ENCODE results near the gene SAPCD2.

SAPCD2 gene

GRCh38 chr9:137052998-137053943 is 17.1 kb downstream of the SAPCD2 start:
- H4K5ac ChIP-seq (ENCODE audit: low read length) = no peak overlapping the region
- peak overlapping the region; percentile 48 for H3K4me2 ChIP-seq (ENCODE audit: low read length)
- no peaks in the 10 kb centered on the region for H3K79me1 ChIP-seq (ENCODE audit: low read length)
- H3K27ac ChIP-seq (ENCODE audit: low read depth, low read length) = no peak overlapping the region
- H2BK5ac ChIP-seq (ENCODE audit: low read length) = no peak overlapping the region
- no CpG with 5 or more reads among the region's 71 CpGs for WGBS (ENCODE audit: extremely low coverage, insufficient coverage, low lambda C conversion rate)
- no peak for DNase-seq
- no peaks in the 10 kb centered on the region for H3K36me3 ChIP-seq (ENCODE audit: control insufficient read depth, insufficient read depth, low read length)
- H3K18ac ChIP-seq (ENCODE audit: low read length) = no peak overlapping the region
- H3K23ac ChIP-seq (ENCODE audit: low read length) = no peak overlapping the region
- H3K4me3 ChIP-seq (ENCODE audit: low read length) = no peak overlapping the region
- H3K4me1 ChIP-seq (ENCODE audit: control insufficient read depth, low read depth, low read length) = peaks cover 2% of the 10 kb centered on the region
- no peak overlapping the region for H2AK5ac ChIP-seq (ENCODE audit: low read length)
- H3K56ac ChIP-seq (ENCODE audit: low read length) = no peak overlapping the region
- no peak overlapping the region for H3K9ac ChIP-seq (ENCODE audit: low read length)
- H3K79me2 ChIP-seq (ENCODE audit: control insufficient read depth, insufficient read depth, low read length) = no peaks in the 10 kb centered on the region
- no peak overlapping the region for H4K8ac ChIP-seq (ENCODE audit: low read depth, low read length)
- H2BK120ac ChIP-seq (ENCODE audit: low read depth, low read length) = no peak overlapping the region
- no peak overlapping the region for H2BK15ac ChIP-seq (replicated peaks; ENCODE audit: low read depth)
- H3K4ac ChIP-seq (ENCODE audit: low read depth, low read length) = no peak overlapping the region
- H3K27me3 ChIP-seq (ENCODE audit: insufficient read depth, low read length, poor library complexity) = peaks cover 8% of the 10 kb centered on the region

DNA sequence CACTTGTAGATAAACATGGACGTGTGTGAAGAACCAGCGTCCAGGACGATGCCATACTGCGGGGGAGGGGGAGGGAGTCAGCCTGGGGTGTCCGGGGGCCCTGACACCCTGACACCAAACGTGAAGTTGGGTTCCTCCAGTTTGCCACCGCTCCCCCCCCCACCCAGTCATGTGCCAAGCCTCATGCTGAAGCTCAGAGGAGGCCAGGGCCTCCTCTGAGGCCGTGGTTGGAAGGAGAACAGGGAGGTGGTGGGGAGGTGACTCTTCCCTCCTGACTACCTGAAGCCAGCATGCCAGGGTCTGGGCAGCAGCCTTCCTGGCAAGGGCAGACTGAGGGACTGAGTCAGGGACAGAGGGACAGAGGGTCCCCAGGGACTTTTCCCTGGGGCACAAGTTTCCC is 18.1 kb downstream of the SAPCD2 start:
- no peak overlapping the region for H3K4ac ChIP-seq (ENCODE audit: low read depth, low read length)
- no CpG with 5 or more reads among the region's 8 CpGs for WGBS (ENCODE audit: extremely low coverage, insufficient coverage, low lambda C conversion rate)
- H4K8ac ChIP-seq (ENCODE audit: low read depth, low read length) = no peak overlapping the region
- H4K5ac ChIP-seq (ENCODE audit: low read length) = no peak overlapping the region
- no peak overlapping the region for H3K23ac ChIP-seq (ENCODE audit: low read length)
- H3K27me3 ChIP-seq (ENCODE audit: insufficient read depth, low read length, poor library complexity) = peaks cover 8% of the 10 kb centered on the region
- no peak overlapping the region for H3K56ac ChIP-seq (ENCODE audit: low read length)
- no peak overlapping the region for H2BK15ac ChIP-seq (replicated peaks; ENCODE audit: low read depth)
- H2BK5ac ChIP-seq (ENCODE audit: low read length) = no peak overlapping the region
- H3K9ac ChIP-seq (ENCODE audit: low read length) = no peak overlapping the region
- no peak overlapping the region for H3K4me2 ChIP-seq (ENCODE audit: low read length)
- no peak overlapping the region for H3K18ac ChIP-seq (ENCODE audit: low read length)
- no peak overlapping the region for H3K27ac ChIP-seq (ENCODE audit: low read depth, low read length)
- peaks cover 2% of the 10 kb centered on the region for H3K4me1 ChIP-seq (ENCODE audit: control insufficient read depth, low read depth, low read length)
- no peaks in the 10 kb centered on the region for H3K79me1 ChIP-seq (ENCODE audit: low read length)
- H3K4me3 ChIP-seq (ENCODE audit: low read length) = no peak overlapping the region
- H2BK120ac ChIP-seq (ENCODE audit: low read depth, low read length) = no peak overlapping the region
- H3K36me3 ChIP-seq (ENCODE audit: control insufficient read depth, insufficient read depth, low read length) = no peaks in the 10 kb centered on the region
- no peaks in the 10 kb centered on the region for H3K79me2 ChIP-seq (ENCODE audit: control insufficient read depth, insufficient read depth, low read length)
- H2AK5ac ChIP-seq (ENCODE audit: low read length) = no peak overlapping the region
- DNase-seq = no peak

DNA sequence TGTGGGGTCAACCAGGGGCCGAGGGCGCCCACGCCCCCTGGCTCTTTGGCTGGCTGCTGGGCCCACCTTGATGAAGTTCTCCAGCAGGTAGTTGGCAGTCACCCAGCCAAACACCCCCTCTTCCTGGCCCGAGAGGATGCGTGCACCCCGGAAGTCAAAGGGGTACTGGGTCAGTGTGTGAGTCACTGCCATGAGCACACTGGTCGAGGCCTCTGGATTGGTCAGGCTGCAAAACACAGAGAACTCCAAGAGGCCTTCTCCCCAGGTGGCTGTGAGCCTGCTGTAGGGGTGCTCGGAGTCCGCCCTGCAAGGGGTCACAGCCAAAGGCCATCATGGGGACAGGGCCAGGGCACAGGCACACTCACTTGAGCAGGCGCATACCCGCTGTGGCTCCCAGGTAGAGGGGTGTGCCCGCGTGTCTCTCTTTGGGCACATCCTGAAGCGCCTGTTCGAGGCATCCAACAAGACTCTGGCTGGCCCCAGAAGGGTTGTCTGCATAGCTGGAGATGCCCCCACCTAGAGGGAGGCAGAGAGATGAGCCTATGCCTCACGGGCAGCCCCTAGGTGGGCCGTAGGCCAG is 19.1 kb downstream of the SAPCD2 start:
- no peaks in the 10 kb centered on the region for H3K36me3 ChIP-seq (ENCODE audit: control insufficient read depth, insufficient read depth, low read length)
- peaks cover 2% of the 10 kb centered on the region for H3K4me1 ChIP-seq (ENCODE audit: control insufficient read depth, low read depth, low read length)
- H2BK120ac ChIP-seq (ENCODE audit: low read depth, low read length) = no peak overlapping the region
- H3K56ac ChIP-seq (ENCODE audit: low read length) = no peak overlapping the region
- H2BK15ac ChIP-seq (replicated peaks; ENCODE audit: low read depth) = no peak overlapping the region
- no peak overlapping the region for H3K23ac ChIP-seq (ENCODE audit: low read length)
- H4K8ac ChIP-seq (ENCODE audit: low read depth, low read length) = no peak overlapping the region
- DNase-seq = no peak
- H3K79me2 ChIP-seq (ENCODE audit: control insufficient read depth, insufficient read depth, low read length) = no peaks in the 10 kb centered on the region
- no peak overlapping the region for H4K5ac ChIP-seq (ENCODE audit: low read length)
- H2AK5ac ChIP-seq (ENCODE audit: low read length) = no peak overlapping the region
- no peaks in the 10 kb centered on the region for H3K79me1 ChIP-seq (ENCODE audit: low read length)
- no peak overlapping the region for H3K4me3 ChIP-seq (ENCODE audit: low read length)
- no CpG with 5 or more reads among the region's 17 CpGs for WGBS (ENCODE audit: extremely low coverage, insufficient coverage, low lambda C conversion rate)
- no peak overlapping the region for H3K27ac ChIP-seq (ENCODE audit: low read depth, low read length)
- no peak overlapping the region for H3K9ac ChIP-seq (ENCODE audit: low read length)
- no peak overlapping the region for H3K18ac ChIP-seq (ENCODE audit: low read length)
- H2BK5ac ChIP-seq (ENCODE audit: low read length) = no peak overlapping the region
- no peak overlapping the region for H3K4me2 ChIP-seq (ENCODE audit: low read length)
- H3K4ac ChIP-seq (ENCODE audit: low read depth, low read length) = no peak overlapping the region
- H3K27me3 ChIP-seq (ENCODE audit: insufficient read depth, low read length, poor library complexity) = peaks cover 8% of the 10 kb centered on the region

GRCh38 chr9:137050570-137050969 is 19.8 kb downstream of the SAPCD2 start:
- Histone ChIP-seq H3K27me3 (ENCODE audit: insufficient read depth, low read length, poor library complexity) (peaks cover 8% of the 10 kb centered on the region), H3K36me3 (ENCODE audit: control insufficient read depth, insufficient read depth, low read length) (no peaks in the 10 kb centered on the region), H3K56ac (ENCODE audit: low read length) (no peak overlapping the region), H4K5ac (ENCODE audit: low read length) (no peak overlapping the region), H3K27ac (ENCODE audit: low read depth, low read length) (no peak overlapping the region), H3K4me1 (ENCODE audit: control insufficient read depth, low read depth, low read length) (peaks cover 2% of the 10 kb centered on the region), H2BK15ac (replicated peaks; ENCODE audit: low read depth) (no peak overlapping the region), H3K23ac (ENCODE audit: low read length) (no peak overlapping the region), H3K4me3 (ENCODE audit: low read length) (no peak overlapping the region), H4K8ac (ENCODE audit: low read depth, low read length) (no peak overlapping the region), H3K4me2 (ENCODE audit: low read length) (no peak overlapping the region), H2AK5ac (ENCODE audit: low read length) (no peak overlapping the region), H3K79me1 (ENCODE audit: low read length) (no peaks in the 10 kb centered on the region), H3K9ac (ENCODE audit: low read length) (no peak overlapping the region), H3K79me2 (ENCODE audit: control insufficient read depth, insufficient read depth, low read length) (no peaks in the 10 kb centered on the region), H2BK5ac (ENCODE audit: low read length) (no peak overlapping the region), H2BK120ac (ENCODE audit: low read depth, low read length) (no peak overlapping the region), H3K18ac (ENCODE audit: low read length) (no peak overlapping the region), H3K4ac (ENCODE audit: low read depth, low read length) (no peak overlapping the region)
- no peak for DNase-seq
- WGBS (ENCODE audit: extremely low coverage, insufficient coverage, low lambda C conversion rate) = no CpG with 5 or more reads among the region's 5 CpGs

DNA sequence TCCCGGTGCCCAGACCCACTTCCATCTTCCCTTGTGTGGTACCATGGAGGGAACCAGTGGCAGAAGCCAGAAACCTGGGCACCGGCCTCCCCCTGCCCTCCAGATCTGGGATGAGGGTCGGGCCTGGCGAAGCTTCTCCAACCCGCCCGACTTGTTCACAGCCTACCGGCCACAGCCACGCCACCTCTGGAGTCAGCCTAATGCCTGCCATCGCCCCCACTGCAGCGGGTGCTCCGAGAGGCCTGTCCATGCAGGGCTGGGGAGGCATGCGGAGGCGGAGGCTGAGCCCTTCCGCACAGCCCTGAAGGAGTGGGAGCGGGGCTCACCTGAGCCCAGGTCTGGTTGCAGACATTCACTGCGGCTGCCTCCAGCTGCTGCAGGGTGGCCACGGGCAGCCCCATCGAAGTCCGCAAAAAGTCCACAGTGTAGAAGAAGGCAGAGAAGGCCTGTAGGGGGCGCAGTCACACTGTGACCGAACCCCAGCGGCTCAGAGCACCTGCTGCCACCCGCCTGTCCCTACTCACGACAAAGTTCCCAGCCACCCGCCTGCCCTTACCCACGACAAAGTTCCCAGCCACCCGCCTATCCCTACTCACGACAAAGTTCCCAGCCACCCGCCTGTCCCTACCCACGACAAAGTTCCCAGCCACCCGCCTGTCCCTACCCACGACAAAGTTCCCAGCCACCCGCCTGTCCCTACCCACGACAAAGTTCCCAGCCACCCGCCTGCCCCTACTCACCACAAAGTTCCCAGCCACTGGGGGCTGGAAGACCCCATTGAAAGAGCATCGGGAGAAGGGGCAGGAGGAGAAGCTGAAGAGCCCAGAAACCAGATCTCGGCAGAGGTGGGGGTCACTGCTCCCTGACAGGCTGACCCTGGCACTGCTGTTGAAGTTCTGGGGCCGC is 20.6 kb downstream of the SAPCD2 start:
- Histone ChIP-seq H3K27ac (ENCODE audit: low read depth, low read length) (no peak overlapping the region), H3K79me2 (ENCODE audit: control insufficient read depth, insufficient read depth, low read length) (no peaks in the 10 kb centered on the region), H2BK5ac (ENCODE audit: low read length) (no peak overlapping the region), H3K36me3 (ENCODE audit: control insufficient read depth, insufficient read depth, low read length) (no peaks in the 10 kb centered on the region), H2AK5ac (ENCODE audit: low read length) (no peak overlapping the region), H3K56ac (ENCODE audit: low read length) (no peak overlapping the region), H3K4me2 (ENCODE audit: low read length) (no peak overlapping the region), H2BK15ac (replicated peaks; ENCODE audit: low read depth) (no peak overlapping the region), H3K79me1 (ENCODE audit: low read length) (no peaks in the 10 kb centered on the region), H3K9ac (ENCODE audit: low read length) (no peak overlapping the region), H3K23ac (ENCODE audit: low read length) (no peak overlapping the region), H3K4me3 (ENCODE audit: low read length) (no peak overlapping the region), H4K5ac (ENCODE audit: low read length) (no peak overlapping the region), H2BK120ac (ENCODE audit: low read depth, low read length) (no peak overlapping the region), H4K8ac (ENCODE audit: low read depth, low read length) (no peak overlapping the region), H3K18ac (ENCODE audit: low read length) (no peak overlapping the region), H3K27me3 (ENCODE audit: insufficient read depth, low read length, poor library complexity) (peaks cover 12% of the 10 kb centered on the region), H3K4ac (ENCODE audit: low read depth, low read length) (no peak overlapping the region), H3K4me1 (ENCODE audit: control insufficient read depth, low read depth, low read length) (peaks cover 2% of the 10 kb centered on the region)
- WGBS (ENCODE audit: extremely low coverage, insufficient coverage, low lambda C conversion rate) = no CpG with 5 or more reads among the region's 38 CpGs
- DNase-seq = peak; percentile 61

Data from mesendoderm (in vitro differentiated cells).